HG03469 (cell line): Measurements from ENCODE around the gene ETV6.
"Not testable (repeated sequence)": the region's sequence is repeated elsewhere in the genome, so short reads cannot be mapped to it uniquely, and the experiment has no call there.

Source experiments
- ATAC-seq: cut with Tn5 transposase; IDR thresholded peaks from one replicate; pipeline ENCODE4 v1.9.1; 2021; ENCODE audit warnings: mild to moderate bottlenecking, moderate library complexity, moderate number of reproducible peaks; ENCODE audit not compliant: unreplicated experiment

The ETV6 gene

DNA sequence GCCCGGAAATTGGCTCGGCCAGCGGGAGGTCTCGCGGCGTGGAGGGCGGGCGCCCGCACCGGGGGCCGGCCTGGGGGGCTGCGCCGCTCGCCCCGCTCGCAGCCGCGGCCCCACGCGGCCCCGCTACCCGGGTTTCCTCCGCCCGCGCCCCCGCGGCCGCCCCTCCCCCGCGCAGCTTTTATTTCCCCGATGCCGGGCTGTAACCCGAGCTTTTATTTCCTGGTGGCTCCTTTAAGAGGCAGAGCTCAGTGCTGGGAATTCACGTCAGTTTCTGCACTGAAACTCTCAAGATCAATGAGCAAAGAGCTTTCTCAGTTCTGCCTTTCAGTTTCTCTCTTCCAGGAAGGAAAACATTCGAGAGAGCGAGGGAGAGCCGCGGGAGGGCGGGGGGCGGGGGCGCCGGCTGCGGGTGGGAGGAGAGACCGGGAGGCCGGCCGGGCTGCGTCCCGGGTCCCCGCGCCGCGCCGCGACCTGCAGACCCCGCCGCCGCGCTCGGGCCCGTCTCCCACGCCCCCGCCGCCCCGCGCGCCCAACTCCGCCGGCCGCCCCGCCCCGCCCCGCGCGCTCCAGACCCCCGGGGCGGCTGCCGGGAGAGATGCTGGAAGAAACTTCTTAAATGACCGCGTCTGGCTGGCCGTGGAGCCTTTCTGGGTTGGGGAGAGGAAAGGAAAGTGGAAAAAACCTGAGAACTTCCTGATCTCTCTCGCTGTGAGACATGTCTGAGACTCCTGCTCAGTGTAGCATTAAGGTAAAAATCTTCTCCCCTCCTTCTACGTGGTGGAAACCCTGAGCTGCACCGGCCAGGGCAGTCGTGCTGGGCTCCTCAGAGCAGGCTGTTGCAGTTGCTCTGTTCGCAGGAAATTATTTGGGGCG is at the start of gene ETV6:
ETV6 (plus strand) TSS at position 262 of the 873 bp plus-strand sequence; CDS start at position 716, 454 bp downstream.
- no peak for ATAC-seq

DNA sequence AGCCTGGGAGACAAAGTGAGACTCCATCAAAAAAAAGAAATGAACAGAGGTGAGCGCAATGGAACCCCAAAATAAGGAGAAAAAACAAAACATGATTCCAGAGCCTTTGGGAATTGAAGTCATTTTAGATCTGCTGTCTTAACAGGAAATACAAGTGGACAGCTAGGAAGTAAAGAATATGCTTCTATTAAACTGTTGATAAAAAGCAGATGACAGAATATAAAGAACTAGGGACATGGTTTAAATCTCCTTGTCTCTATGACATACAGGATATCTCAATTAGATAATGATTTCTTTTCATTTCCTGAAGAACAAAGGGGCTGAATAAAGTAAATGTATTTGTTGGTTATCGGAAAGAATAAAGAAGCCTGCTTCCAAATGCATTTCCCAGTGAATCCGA is 49.3 kb upstream of the ETV6 start:
- ATAC-seq: no peak

GRCh38 chr12:11601647-11602046 is 47.8 kb upstream of the ETV6 start:
- ATAC-seq: no peak

DNA sequence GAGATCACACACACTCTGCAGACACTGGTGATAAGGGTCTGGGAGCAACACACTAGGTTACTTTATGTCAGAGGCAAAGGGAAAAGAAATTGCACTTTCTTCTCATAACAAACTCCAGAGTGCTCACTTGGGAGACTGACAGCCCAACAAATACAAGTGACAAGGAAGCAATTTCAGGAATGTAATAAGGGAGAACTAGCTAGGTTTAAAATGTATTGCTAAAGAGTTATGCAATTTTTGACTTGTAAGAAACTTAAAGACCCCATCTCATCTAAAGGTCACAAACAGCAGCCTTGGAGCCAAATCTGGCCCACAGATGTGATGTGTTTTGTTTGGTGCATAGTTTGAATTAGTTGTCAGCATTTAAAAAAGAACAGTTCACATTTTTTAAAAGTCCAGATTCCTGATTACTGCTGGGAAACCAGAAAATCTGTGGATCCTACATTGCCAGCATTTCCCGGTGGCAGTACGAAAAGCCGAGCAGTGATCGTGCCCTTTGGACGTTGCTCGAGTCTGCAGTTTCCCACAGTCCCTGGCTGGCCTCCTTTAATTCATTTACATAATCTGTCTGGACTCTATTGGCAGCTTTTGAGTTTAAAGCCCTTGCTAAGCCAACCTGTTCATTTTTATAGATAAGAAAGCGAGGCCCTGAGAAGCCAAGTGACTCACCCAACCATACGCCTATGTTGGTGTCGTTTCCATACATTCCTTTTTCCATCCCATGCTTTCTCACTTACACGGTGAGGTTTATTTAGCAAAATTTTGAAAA is 42.0 kb upstream of the ETV6 start:
- ATAC-seq: no peak

DNA sequence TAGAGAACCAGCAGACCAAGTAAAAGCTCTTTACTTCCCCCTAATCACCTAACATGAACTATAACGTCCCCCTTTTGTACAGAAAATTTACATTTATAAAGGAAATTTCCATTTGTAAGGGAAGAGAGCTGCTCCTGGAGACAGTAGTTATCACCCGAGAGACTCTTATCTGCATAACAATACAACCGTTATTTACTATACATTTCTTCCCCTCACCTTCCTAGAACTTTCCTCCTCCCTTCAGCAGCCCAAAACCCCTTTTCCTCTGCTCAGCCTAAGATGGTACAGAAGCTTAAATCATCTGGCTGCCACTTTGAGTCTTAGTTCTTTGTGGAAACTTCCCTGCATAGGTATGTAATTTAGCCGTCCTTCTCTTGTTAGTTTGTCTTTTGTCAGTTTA is 40.4 kb upstream of the ETV6 start:
- ATAC-seq: no peak

DNA sequence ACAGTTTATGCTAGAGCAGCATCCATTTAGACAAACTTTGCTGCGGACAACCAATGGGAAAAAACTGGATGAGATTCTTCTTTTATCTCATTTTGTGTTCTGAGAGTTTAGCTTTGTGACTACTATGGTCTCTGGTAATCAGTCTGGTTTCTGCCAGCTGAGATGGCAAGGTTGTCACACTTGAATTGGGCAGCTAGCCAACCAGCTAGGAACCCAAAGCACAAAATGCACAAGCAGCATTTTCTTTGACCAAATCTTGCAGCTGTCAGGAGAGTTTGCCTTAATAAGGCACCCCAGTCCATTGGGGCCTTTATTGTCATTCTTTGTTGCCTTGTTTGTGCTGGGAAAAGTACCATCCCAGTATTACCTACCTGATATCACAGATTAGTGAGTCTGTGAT is 34.0 kb upstream of the ETV6 start:
- ATAC-seq: no peak

DNA sequence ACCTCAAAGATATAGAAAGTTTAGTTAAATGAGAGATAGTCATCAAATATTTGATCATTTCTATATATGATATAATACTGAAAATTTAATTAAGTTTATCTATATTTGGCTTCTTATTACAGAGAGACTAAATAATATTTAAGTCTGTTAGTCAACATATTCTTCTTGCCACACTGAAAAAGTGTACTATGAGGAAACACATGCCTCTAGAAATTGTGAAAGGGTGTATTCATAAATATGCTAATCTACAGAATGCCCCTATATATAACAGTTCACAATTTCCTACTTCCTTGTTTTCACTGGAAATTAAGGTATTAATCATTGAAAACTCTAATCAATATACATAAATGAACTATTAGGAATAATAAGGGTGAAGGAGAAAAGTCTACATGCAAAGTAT is 31.4 kb upstream of the ETV6 start:
- no peak for ATAC-seq

DNA sequence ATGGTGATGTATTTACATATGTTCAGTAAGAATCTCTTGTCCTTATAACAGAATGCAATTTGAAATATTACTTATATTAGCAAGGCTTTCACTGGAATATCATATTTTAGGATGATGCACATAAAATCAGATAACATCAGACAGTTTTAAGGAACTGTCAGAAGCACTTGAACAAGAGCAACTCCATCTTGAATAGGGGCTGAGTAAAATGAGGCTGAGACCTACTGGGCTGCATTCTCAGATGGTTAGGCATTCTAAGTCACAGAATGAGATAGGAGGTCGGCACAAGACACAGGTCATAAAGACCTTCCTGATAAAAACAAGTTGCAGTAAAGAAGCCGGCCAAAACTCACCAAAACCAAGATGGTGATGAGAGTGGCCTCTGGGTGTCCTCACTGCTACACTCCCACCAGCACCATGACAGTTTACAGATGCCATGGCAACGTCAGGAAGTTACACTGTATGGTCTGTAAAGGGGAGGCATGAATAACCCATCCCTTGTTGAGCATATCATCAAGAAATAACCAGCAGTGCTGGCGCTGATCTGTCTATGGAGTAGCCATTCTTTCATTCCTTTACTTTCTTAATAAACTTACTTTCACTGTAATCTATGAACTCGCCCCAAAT is 27.6 kb upstream of the ETV6 start:
- no peak for ATAC-seq

- ATAC-seq: no peak
Observed at GRCh38 chr12:11622876-11623281, 26.6 kb upstream of the ETV6 start.

DNA sequence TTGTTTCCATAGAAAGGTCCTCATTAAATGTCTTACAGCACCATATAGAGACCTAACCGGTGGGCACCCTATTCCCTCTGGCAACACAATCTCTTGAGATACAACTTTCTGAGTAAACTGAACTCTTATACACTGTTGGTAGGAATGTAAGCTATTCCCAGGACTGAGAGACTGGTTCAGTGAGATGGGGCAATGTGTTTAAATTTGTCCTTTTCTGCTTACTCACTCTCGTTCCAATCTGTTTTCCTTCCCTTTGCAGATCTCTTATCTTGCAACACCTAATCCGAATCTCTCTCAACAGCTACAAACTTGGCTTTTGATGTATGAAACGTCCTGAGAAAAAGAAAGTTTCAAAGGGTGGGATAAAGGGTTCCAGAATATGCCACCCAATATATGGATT is 26.1 kb upstream of the ETV6 start:
- no peak for ATAC-seq

DNA sequence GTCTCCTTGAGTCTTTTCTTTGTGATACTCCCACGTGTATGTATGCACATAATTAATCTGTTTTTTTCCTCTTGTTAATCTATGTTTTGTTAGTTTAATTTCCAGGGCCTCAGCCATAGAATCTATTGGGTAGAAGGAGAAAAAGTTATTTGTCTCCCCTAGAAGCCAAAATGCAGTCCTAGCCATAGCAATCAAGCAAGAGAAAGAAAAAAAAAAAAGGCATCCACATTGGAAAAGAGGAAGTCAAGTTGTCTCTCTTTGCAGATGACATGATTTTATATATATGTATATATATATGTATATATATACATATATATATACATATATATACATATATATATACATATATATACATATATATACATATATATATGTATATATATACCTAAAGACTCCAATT is 25.4 kb upstream of the ETV6 start:
- ATAC-seq: no peak

GRCh38 chr12:11627709-11628108 is 21.8 kb upstream of the ETV6 start:
- ATAC-seq: not testable (repeated sequence)

- no peak for ATAC-seq
Observed at GRCh38 chr12:11628353-11628752, 21.1 kb upstream of the ETV6 start.

DNA sequence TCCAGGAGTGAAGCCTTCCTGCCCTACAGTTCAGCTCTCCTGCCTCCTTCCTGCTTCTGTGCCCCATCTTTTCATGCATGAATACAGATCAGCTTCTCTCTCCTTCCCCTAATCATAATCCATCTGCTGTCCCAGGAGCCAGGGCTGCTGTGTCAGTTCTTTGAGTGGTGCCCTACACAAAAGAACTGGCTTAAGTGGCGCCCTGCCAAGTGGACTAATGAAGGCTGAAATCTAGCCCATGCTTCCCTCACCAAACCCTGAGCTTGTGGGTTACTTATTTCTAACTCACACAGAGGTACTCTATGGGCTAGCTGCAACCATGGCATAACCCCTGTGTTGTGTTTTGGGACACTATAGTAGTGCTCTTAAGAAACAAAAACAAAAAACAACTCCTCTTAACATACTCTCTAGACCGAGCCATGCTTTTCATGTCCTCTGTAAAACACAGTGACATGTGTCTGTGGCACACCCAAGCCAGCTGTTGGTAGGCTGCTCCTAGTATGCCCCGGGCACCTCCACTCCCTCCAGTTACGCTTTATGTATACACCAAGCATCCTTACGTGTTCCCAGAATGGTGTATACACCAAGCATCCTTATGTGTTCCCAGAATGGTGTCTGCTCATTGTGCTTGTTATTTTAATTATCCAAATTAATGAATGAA is 19.3 kb upstream of the ETV6 start:
- ATAC-seq: no peak

- no peak for ATAC-seq
Observed at GRCh38 chr12:11631288-11631687, 18.2 kb upstream of the ETV6 start.

- not testable (repeated sequence) for ATAC-seq
Observed at GRCh38 chr12:11631881-11632280, 17.6 kb upstream of the ETV6 start.

DNA sequence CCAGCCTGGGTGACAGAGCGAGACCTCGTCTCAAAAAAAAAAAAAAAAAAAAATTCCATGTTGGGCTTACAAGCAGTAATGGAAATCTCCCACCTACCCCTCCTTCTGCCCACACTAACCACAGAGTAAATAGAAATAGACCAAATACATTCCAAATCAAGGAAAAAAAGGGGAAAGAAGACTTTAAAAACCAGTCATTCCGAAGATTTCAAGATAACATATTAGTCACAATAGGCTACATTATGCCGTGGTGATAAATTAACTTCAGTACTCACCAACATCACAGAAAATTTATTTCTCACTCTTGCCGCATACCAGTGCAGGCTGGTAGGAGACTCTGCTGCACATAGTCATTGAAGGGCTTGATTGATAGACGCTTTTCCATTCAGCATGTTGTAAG is 15.5 kb upstream of the ETV6 start:
- ATAC-seq: no peak

DNA sequence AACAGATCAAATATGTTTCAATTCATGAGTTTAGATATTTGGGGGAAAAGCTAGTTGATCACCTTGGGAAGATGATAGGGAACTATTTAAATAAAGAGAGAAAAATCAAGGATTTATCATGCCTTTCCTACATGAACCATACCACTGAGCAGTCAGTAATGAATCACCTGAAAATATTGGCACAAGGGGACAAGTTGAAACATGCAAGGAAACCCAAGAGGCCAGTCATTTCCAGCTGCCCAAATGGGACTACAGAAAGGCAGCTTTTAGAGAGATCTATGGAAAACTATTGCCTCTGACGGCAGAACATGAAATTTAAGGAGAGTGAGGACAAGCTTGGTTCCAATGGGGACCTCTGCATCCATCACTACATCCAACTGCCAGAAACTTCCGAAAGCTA is 14.1 kb upstream of the ETV6 start:
- ATAC-seq: no peak

DNA sequence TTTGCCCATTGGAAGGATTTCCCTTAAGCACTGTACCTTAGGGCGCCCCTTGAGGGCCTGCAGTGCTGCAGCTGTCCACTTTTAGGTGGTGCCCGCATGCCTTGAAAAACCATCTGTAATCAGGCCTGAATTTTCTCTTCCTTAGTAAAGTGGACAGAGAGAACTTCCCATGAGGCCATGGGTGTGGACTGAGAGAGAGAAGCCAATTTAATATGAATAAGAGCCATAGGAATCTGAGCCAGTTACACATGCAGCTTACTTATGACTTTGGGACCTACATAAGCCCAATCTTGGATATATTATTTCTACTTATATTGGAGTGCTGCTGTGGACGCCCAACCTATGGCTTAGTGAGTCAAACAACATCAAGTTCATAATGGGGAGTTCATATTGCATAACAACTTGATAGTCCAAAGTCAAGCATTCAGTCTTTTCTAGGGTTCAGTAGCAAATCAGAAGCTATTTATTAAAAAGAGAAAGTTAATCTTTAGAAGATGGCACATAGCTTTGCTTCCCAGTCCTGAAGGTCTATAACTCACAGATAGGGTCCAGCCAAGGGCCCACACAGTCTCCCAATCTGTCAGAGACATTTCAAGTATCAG is 11.1 kb upstream of the ETV6 start:
- ATAC-seq: no peak

- ATAC-seq: no peak
Observed at GRCh38 chr12:11639454-11639853, 10.0 kb upstream of the ETV6 start.

- no peak for ATAC-seq
Observed at GRCh38 chr12:11641522-11641921, 8.0 kb upstream of the ETV6 start.
